ENCODE measurements around the gene OCSTAMP.

Gene OCSTAMP

DNA sequence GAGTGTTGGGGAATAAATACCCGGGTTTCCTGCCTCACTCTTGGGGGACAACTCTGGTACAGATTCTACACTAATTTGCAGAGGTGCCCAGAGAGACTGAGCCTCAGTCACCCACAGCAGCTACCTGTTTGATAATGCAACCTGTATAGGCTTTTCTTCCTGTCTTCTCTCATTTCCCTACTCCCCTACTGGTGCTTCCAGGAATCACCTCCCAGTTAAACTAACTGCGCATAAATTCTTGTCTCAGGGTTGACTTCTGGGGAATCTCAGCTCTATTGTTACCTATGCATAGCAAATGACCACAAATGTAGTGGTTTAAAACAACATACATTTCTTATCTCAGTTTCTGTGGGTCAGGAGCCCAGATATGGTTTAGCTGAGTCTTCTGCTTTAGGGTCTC, 11.3 kb downstream of the OCSTAMP start:
- Histone ChIP-seq H3K27ac (replicated peaks) (no peak overlapping the region), H3K4me3 (replicated peaks; ENCODE audit: insufficient read depth, low read length) (no peak overlapping the region), H3K27me3 (ENCODE audit: insufficient read depth, poor library complexity, severe bottlenecking) (peaks cover 8% of the 10 kb centered on the region)
- TF ChIP-seq, protein P1, sequence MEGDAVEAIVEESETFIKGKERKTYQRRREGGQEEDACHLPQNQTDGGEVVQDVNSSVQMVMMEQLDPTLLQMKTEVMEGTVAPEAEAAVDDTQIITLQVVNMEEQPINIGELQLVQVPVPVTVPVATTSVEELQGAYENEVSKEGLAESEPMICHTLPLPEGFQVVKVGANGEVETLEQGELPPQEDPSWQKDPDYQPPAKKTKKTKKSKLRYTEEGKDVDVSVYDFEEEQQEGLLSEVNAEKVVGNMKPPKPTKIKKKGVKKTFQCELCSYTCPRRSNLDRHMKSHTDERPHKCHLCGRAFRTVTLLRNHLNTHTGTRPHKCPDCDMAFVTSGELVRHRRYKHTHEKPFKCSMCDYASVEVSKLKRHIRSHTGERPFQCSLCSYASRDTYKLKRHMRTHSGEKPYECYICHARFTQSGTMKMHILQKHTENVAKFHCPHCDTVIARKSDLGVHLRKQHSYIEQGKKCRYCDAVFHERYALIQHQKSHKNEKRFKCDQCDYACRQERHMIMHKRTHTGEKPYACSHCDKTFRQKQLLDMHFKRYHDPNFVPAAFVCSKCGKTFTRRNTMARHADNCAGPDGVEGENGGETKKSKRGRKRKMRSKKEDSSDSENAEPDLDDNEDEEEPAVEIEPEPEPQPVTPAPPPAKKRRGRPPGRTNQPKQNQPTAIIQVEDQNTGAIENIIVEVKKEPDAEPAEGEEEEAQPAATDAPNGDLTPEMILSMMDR (IDR thresholded peaks at IDR 0.05; ENCODE audit: insufficient read depth, low read length) = no peak
- TF ChIP-seq POLR2AphosphoS5 (IDR thresholded peaks at IDR 0.05; ENCODE audit: low read depth) (no peak), SPI1 (IDR thresholded peaks at IDR 0.05; ENCODE audit: borderline replicate concordance, low read depth) (no peak), GABPA (IDR thresholded peaks at IDR 0.05; ENCODE audit: low read depth) (no peak)
- TF ChIP-seq, protein P2, sequence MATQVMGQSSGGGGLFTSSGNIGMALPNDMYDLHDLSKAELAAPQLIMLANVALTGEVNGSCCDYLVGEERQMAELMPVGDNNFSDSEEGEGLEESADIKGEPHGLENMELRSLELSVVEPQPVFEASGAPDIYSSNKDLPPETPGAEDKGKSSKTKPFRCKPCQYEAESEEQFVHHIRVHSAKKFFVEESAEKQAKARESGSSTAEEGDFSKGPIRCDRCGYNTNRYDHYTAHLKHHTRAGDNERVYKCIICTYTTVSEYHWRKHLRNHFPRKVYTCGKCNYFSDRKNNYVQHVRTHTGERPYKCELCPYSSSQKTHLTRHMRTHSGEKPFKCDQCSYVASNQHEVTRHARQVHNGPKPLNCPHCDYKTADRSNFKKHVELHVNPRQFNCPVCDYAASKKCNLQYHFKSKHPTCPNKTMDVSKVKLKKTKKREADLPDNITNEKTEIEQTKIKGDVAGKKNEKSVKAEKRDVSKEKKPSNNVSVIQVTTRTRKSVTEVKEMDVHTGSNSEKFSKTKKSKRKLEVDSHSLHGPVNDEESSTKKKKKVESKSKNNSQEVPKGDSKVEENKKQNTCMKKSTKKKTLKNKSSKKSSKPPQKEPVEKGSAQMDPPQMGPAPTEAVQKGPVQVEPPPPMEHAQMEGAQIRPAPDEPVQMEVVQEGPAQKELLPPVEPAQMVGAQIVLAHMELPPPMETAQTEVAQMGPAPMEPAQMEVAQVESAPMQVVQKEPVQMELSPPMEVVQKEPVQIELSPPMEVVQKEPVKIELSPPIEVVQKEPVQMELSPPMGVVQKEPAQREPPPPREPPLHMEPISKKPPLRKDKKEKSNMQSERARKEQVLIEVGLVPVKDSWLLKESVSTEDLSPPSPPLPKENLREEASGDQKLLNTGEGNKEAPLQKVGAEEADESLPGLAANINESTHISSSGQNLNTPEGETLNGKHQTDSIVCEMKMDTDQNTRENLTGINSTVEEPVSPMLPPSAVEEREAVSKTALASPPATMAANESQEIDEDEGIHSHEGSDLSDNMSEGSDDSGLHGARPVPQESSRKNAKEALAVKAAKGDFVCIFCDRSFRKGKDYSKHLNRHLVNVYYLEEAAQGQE (IDR thresholded peaks at IDR 0.05; ENCODE audit: insufficient replicate concordance, low read depth) = no peak
- no peak for DNase-seq (ENCODE audit: low read depth in 1 of 2, low spot score in 1 of 2)

DNA sequence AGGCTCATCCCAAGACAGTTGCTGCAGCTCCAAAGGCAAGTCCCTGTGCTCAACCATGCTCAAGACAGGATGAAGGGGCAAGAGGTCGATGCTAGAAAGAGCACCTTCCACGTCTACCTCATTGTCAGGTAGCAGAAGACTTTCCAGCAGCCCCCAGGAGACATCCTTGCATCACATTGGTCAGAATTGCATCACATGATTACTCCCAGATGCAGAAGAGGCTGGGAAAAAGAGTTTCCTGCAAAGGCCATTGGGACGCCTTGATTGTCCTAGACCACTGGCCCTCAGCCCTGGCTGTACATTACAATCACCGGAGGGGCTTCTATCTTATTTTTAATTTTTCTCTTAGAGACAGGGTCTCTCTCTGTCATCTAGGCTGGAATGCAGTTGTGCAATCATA, 19.8 kb downstream of the OCSTAMP start:
- TF ChIP-seq SPI1 (IDR thresholded peaks at IDR 0.05; ENCODE audit: borderline replicate concordance, low read depth) = no peak
- TF ChIP-seq, protein P2 (IDR thresholded peaks at IDR 0.05; ENCODE audit: insufficient replicate concordance, low read depth) = no peak
- TF ChIP-seq POLR2AphosphoS5 (IDR thresholded peaks at IDR 0.05; ENCODE audit: low read depth) = no peak
- TF ChIP-seq, protein P1 (IDR thresholded peaks at IDR 0.05; ENCODE audit: insufficient read depth, low read length) = no peak
- TF ChIP-seq GABPA (IDR thresholded peaks at IDR 0.05; ENCODE audit: low read depth) = no peak
- no peaks in the 10 kb centered on the region for H3K27me3 ChIP-seq (ENCODE audit: insufficient read depth, poor library complexity, severe bottlenecking)
- no peak overlapping the region for H3K27ac ChIP-seq (replicated peaks)
- DNase-seq (ENCODE audit: low read depth in 1 of 2, low spot score in 1 of 2) = no peak
- no peak overlapping the region for H3K4me3 ChIP-seq (replicated peaks; ENCODE audit: insufficient read depth, low read length)

DNA sequence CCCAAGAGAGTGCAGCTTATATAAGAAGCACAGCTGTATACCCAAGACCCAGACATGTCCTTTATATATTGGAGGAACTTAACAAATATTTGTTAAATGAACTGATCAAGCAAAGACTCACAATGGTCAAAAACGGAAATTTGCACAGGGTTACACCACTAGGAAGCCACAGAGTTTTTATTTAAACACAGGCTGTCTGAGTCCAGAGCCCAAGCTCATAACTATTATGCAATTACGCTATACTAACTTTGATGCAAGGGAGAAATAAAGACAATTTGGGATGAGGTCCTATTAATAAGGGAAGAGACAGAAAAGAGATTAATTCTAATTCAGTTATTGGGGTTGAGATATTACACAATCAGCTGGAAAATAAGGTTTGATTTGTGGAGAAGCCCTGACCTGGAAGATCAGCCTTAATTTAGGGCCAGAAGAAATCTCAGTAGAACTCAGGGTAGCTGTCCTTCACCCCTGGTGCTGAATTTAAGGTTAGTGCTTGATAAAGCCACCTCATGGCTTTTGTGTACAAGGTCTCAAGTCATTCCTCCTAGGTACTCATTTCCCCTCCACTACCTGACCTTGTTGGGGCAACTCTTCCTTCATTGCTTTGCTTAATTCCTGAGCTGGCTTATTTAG, 26.6 kb downstream of the OCSTAMP start:
- TF ChIP-seq, protein P2 (IDR thresholded peaks at IDR 0.05; ENCODE audit: insufficient replicate concordance, low read depth) = peak; percentile 97
- TF ChIP-seq SPI1 (IDR thresholded peaks at IDR 0.05; ENCODE audit: borderline replicate concordance, low read depth) = no peak
- DNase-seq (ENCODE audit: low read depth in 1 of 2, low spot score in 1 of 2) = no peak
- Histone ChIP-seq H3K27ac (replicated peaks) (no peak overlapping the region), H3K27me3 (ENCODE audit: insufficient read depth, poor library complexity, severe bottlenecking) (no peaks in the 10 kb centered on the region), H3K4me3 (replicated peaks; ENCODE audit: insufficient read depth, low read length) (no peak overlapping the region)
